ENCODE measurements around the gene CHGA. TPM values are rescaled to one million over a fixed set of nuclear protein-coding genes. Genes with fewer than 3 reads are reported as not detected.

The CHGA gene
- polyA plus RNA-seq, 3 donors: not detected

DNA sequence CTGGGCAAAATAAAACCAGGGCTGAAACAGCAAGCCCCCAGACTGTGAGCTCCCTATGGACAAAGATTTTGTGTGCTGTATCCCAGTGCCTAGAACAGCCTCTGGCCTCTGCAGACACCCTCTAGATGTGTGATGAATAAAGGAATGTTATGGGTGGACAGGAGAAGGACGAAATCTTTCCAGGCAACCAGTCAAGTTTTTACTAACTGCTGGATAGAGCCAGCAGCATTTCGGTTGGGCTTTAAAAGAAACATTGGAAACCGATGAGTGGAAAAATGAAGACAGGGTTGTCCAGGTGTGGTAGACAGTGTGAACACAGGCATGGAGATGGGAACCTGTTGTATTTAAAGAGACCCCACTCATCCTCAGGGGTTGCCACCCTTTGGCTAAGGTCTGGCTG, 4.0 kb downstream of the CHGA start:
- peak overlapping the region in 1 of 7 donors; percentile 23 for H3K27ac Mint-ChIP-seq

DNA sequence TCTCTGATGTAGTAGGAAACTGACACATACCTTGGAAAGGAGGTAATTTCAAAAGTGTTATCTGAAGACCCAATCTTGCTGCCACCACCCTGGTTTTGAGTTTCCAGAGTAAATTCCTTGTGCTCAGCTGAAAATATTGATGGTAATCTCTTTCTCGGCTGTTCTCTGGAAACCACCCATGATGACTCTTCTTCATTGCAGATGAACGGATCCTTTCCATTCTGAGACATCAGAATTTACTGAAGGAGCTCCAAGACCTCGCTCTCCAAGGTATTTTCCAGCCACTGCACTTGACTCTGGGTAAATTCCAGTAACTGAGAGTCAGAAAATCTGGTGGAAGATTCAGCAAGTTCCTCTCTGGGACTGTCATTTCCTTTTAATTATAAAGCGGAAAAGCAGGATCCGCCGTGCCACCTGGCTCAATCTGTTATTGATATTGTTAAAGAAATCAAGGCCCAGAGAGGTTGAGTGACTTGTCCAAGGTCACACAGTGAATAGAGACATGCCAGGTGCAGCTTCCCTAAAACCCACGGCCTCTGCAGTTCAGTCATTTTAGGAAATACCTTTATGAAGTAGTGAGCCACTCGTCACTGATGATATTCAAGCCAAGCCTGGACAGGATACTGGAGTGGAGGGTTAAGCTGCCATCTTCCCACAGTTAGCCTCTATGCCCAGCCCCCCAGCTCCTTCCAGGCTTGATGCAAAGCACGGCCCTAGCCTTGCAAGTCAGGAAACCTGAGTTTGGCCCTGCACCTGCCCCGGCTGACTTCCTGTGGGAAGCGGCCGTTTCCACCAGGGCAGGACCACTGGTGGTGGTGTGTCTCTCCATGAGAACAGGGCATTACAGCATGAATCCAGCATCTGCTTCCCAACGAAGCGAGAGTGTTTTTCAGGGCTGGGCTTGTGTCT, 4.7 kb downstream of the CHGA start:
- WGBS (ENCODE audit: insufficient coverage): 77% methylated on average over 11 of the region's 14 CpGs
- H3K27me3 ChIP-seq (ENCODE audit: control insufficient read depth in 2 of 2, insufficient read depth in 2 of 2, low read length in 2 of 2): peaks cover under 1 to 8% of the 10 kb centered on the region in 2 donors
- H3K79me2 ChIP-seq (ENCODE audit: insufficient read depth, low read length): no peaks in the 10 kb centered on the region
- intact Hi-C loops (cut with micrococcal nuclease): no loop called here
- H3K9me3 Mint-ChIP-seq: peaks cover 0 to 2% (median 0%) of the 10 kb centered on the region in 7 donors
- no peaks in the 10 kb centered on the region for H3K36me3 Mint-ChIP-seq
- H3K4me3 ChIP-seq (replicated peaks in 1 of 3; ENCODE audit: low read depth in 2 of 3, low read length in 3 of 3): no peak overlapping the region
- DNase-seq: no peak
- H3K9ac ChIP-seq (ENCODE audit: insufficient read depth, low read length, poor library complexity, severe bottlenecking): no peak overlapping the region
- no peaks in the 10 kb centered on the region for H3K36me3 ChIP-seq (replicated peaks in 1 of 2; ENCODE audit: control insufficient read depth in 1 of 2, insufficient read depth in 2 of 2, low read length in 2 of 2)
- H3K9me3 ChIP-seq (replicated peaks in 1 of 2; ENCODE audit: control insufficient read depth in 1 of 2, insufficient read depth in 1 of 2, low read length in 2 of 2): no peaks in the 10 kb centered on the region
- H3K4me2 ChIP-seq (replicated peaks; ENCODE audit: extremely low read depth, low read length, poor library complexity, severe bottlenecking): no peak overlapping the region
- H3K27ac ChIP-seq (ENCODE audit: low read depth in 1 of 2, low read length in 2 of 2): no peak overlapping the region
- no peaks in the 10 kb centered on the region for H3K4me1 Mint-ChIP-seq
- H3K27ac Mint-ChIP-seq: peak overlapping the region in 1 of 7 donors; percentile 23
- H3K4me1 ChIP-seq (ENCODE audit: control insufficient read depth in 1 of 2, insufficient read depth in 2 of 2, low read length in 2 of 2): no peaks in the 10 kb centered on the region
- peaks cover 10 to 28% (median 15%) of the 10 kb centered on the region in 3 donors for H3K27me3 Mint-ChIP-seq (ENCODE audit: low read depth in 3 of 3)
- TF ChIP-seq, protein P1, sequence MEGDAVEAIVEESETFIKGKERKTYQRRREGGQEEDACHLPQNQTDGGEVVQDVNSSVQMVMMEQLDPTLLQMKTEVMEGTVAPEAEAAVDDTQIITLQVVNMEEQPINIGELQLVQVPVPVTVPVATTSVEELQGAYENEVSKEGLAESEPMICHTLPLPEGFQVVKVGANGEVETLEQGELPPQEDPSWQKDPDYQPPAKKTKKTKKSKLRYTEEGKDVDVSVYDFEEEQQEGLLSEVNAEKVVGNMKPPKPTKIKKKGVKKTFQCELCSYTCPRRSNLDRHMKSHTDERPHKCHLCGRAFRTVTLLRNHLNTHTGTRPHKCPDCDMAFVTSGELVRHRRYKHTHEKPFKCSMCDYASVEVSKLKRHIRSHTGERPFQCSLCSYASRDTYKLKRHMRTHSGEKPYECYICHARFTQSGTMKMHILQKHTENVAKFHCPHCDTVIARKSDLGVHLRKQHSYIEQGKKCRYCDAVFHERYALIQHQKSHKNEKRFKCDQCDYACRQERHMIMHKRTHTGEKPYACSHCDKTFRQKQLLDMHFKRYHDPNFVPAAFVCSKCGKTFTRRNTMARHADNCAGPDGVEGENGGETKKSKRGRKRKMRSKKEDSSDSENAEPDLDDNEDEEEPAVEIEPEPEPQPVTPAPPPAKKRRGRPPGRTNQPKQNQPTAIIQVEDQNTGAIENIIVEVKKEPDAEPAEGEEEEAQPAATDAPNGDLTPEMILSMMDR (IDR thresholded peaks at IDR 0.05): no peak
- no peak overlapping the region for H2AFZ ChIP-seq (ENCODE audit: insufficient read depth, low read depth, low read length, poor library complexity, severe bottlenecking)
- H4K20me1 ChIP-seq (ENCODE audit: insufficient read depth, low read length): peaks cover 11% of the 10 kb centered on the region
- no peak overlapping the region for H3K4me3 Mint-ChIP-seq

More for the DNA sequence above, 4.0 kb downstream of the CHGA start:
- Histone ChIP-seq H4K20me1 (ENCODE audit: insufficient read depth, low read length) (peaks cover 11% of the 10 kb centered on the region), H3K4me2 (replicated peaks; ENCODE audit: extremely low read depth, low read length, poor library complexity, severe bottlenecking) (no peak overlapping the region), H2AFZ (ENCODE audit: insufficient read depth, low read depth, low read length, poor library complexity, severe bottlenecking) (no peak overlapping the region), H3K9me3 (replicated peaks in 1 of 2; ENCODE audit: control insufficient read depth in 1 of 2, insufficient read depth in 1 of 2, low read length in 2 of 2) (no peaks in the 10 kb centered on the region), H3K79me2 (ENCODE audit: insufficient read depth, low read length) (no peaks in the 10 kb centered on the region), H3K36me3 (replicated peaks in 1 of 2; ENCODE audit: control insufficient read depth in 1 of 2, insufficient read depth in 2 of 2, low read length in 2 of 2) (no peaks in the 10 kb centered on the region), H3K4me3 (replicated peaks in 1 of 3; ENCODE audit: low read depth in 2 of 3, low read length in 3 of 3) (no peak overlapping the region), H3K27ac (ENCODE audit: low read depth in 1 of 2, low read length in 2 of 2) (no peak overlapping the region), H3K27me3 (ENCODE audit: control insufficient read depth in 2 of 2, insufficient read depth in 2 of 2, low read length in 2 of 2) (peaks cover 5 to 15% of the 10 kb centered on the region in 2 donors), H3K4me1 (ENCODE audit: control insufficient read depth in 1 of 2, insufficient read depth in 2 of 2, low read length in 2 of 2) (no peaks in the 10 kb centered on the region), H3K9ac (ENCODE audit: insufficient read depth, low read length, poor library complexity, severe bottlenecking) (no peak overlapping the region)
- TF ChIP-seq, protein P1 (IDR thresholded peaks at IDR 0.05): no peak
- no peaks in the 10 kb centered on the region for H3K36me3 Mint-ChIP-seq
- DNase-seq: no peak
- H3K4me3 Mint-ChIP-seq: no peak overlapping the region
- peaks cover 0 to 3% (median 0%) of the 10 kb centered on the region in 7 donors for H3K9me3 Mint-ChIP-seq
- peaks cover 14 to 35% (median 19%) of the 10 kb centered on the region in 3 donors for H3K27me3 Mint-ChIP-seq (ENCODE audit: low read depth in 3 of 3)
- 90% methylated on average over 3 of the region's 3 CpGs for WGBS (ENCODE audit: insufficient coverage)
- H3K4me1 Mint-ChIP-seq: no peaks in the 10 kb centered on the region
- intact Hi-C loops (cut with micrococcal nuclease): no loop called here
